K562 (cell line): ENCODE measurements around the gene ZPR1. TPM values are rescaled to one million over a fixed set of nuclear protein-coding genes. Genes with fewer than 3 reads are reported as not detected.
A peak's percentile ranks its signal among the peaks of the same experiment; 100 is the strongest.

Experiments
- ATAC-seq: fragments of 200-7000 bp; cut with Tn5 transposase; 3 replicates; pipeline ENCODE4 v1.9.1; 2020; ENCODE audit warnings: moderate library complexity
- BruUV-seq: library from RNA; stranded (reverse); fragments of 400-500 nt; replicated peaks from 2 replicates; lab custom pipeline; 2021; lab: Mats Ljungman, UMichigan
- CTCF ChIA-PET: fragments of 300-600 bp; formaldehyde crosslinking; extraction: SDS; loops from one replicate; lab custom pipeline; 2021; ENCODE audit warnings: low intra/inter-chr PET ratio; lab: Yijun Ruan, JAX
- POLR2A ChIA-PET: fragments of 300-600, 350-650 bp; sonication (Branson Sonifier 250); formaldehyde crosslinking; extraction: SDS; loops from one replicate; lab custom pipeline; 2021; ENCODE audit warnings: antibody characterized with exemption, inconsistent platforms; lab: Yijun Ruan, JAX
- DNase-seq, 4 experiments: peaks; one replicate each; pipeline versions ENCODE4 v3.0.0 to v3.0.0-alpha.2; 2011 to 2018; ENCODE audit warnings: low spot score in 3 of 4, mixed read lengths in 3 of 4; ENCODE audit errors: extremely low read depth in 1 of 4
- FAIRE-seq: peaks from 2 replicates; lab custom pipeline; 2011; peaks lifted over from hg19 to GRCh38; lab: Jason Lieb, UNC
- H2AFZ ChIP-seq: 2 replicates; pipeline ENCODE4 v1.6.0; 2011; ENCODE audit warnings: low read depth, low read length, control low read depth, inconsistent platforms
- H3K27ac ChIP-seq: fragments of 200-600 bp; 3 replicates; pipeline ENCODE4 v1.8.0; 2011; ENCODE audit warnings: low read depth, mild to moderate bottlenecking, control low read depth, inconsistent platforms, low read length, moderate library complexity, mixed read lengths; ENCODE audit errors: extremely low read depth
- H3K27me3 ChIP-seq, 2 experiments: fragments of 300-600 bp in 1 of 2; 2 replicates in 1 of 2; 3 replicates in 1 of 2; pipeline versions ENCODE4 v1.6.0 to v1.8.0; 2011; ENCODE audit warnings: inconsistent platforms in 2 of 2, low read length in 2 of 2, mild to moderate bottlenecking in 1 of 2, mixed read lengths in 1 of 2, moderate library complexity in 1 of 2; ENCODE audit not compliant: control insufficient read depth in 2 of 2, insufficient read depth in 2 of 2
- H3K36me3 ChIP-seq: fragments of 300-600 bp; 3 replicates; pipeline ENCODE4 v1.8.0; 2011; ENCODE audit warnings: mild to moderate bottlenecking, low read length, inconsistent platforms; ENCODE audit not compliant: control insufficient read depth, insufficient read depth
- H3K4me1 ChIP-seq, 2 experiments: fragments of 200-600 bp in 1 of 2; replicated peaks in 1 of 2; 2 replicates in 1 of 2; 3 replicates in 1 of 2; pipeline versions ENCODE4 v1.5.1 to v1.8.0; 2011; ENCODE audit warnings: inconsistent platforms in 2 of 2, low read length in 2 of 2, mild to moderate bottlenecking in 1 of 2, mixed read lengths in 1 of 2, moderate library complexity in 1 of 2; ENCODE audit not compliant: control insufficient read depth in 2 of 2, insufficient read depth in 2 of 2
- H3K4me2 ChIP-seq: 2 replicates; pipeline ENCODE4 v1.6.1; 2011; ENCODE audit warnings: low read length, control low read depth, inconsistent platforms, mixed read lengths; ENCODE audit not compliant: insufficient read depth
- H3K4me3 ChIP-seq: fragments of 200-600 bp; sonication (generic), shearing (Covaris generic); 2 replicates; pipeline ENCODE4 v1.5.1; 2016; ENCODE audit warnings: control low read depth, inconsistent platforms
- H3K79me2 ChIP-seq: fragments of 200-600 bp; 3 replicates; pipeline ENCODE4 v1.8.0; 2011; ENCODE audit warnings: low read length, inconsistent platforms; ENCODE audit not compliant: control insufficient read depth, insufficient read depth
- H3K9ac ChIP-seq, 2 experiments: 2 replicates each; pipeline versions ENCODE4 v1.6.0 to v1.6.1; 2011; ENCODE audit warnings: low read depth in 2 of 2, low read length in 2 of 2, control low read depth in 1 of 2, inconsistent platforms in 1 of 2, mild to moderate bottlenecking in 1 of 2, mixed read lengths in 1 of 2; ENCODE audit not compliant: insufficient read depth in 1 of 2
- H3K9me1 ChIP-seq: one replicate; pipeline ENCODE4 v1.6.0; 2011; ENCODE audit warnings: inconsistent platforms, mild to moderate bottlenecking, low read length, moderate library complexity; ENCODE audit not compliant: control insufficient read depth, insufficient read depth
- H3K9me3 ChIP-seq: replicated peaks from 2 replicates; pipeline ENCODE4 v1.5.1; 2011; ENCODE audit warnings: low read depth, low read length, inconsistent platforms; ENCODE audit not compliant: control insufficient read depth, insufficient read depth
- H4K20me1 ChIP-seq: replicated peaks from 2 replicates; pipeline ENCODE4 v1.6.1; 2011; ENCODE audit warnings: low read length, inconsistent platforms, mixed read lengths; ENCODE audit not compliant: control insufficient read depth, insufficient read depth
- CBFA2T3 ChIP-seq: fragments of 450-650 bp; IDR thresholded peaks from 2 replicates; pipeline ENCODE4 v1.6.1; 2017
- CTBP1 ChIP-seq: fragments of 450-650 bp; IDR thresholded peaks from 2 replicates; pipeline ENCODE4 v1.6.1; 2016; ENCODE audit warnings: borderline replicate concordance
- FOXA3 ChIP-seq, 2 experiments: fragments of 450-650 bp in 1 of 2; sonication (generic) in 1 of 2; formaldehyde crosslinking; IDR thresholded peaks in 1 of 2; conservative IDR thresholded peaks in 1 of 2; 2 replicates each; pipeline versions ENCODE4 v1.4.0 to v1.8.0; 2020 to 2022; ENCODE audit warnings: mild to moderate bottlenecking in 2 of 2, missing genetic modification reagents in 1 of 2
- HIVEP1 ChIP-seq: fragments of 250-450 bp; sonication (Bioruptor Pico); IDR thresholded peaks from 2 replicates; pipeline ENCODE4 v1.4.0; 2020; ENCODE audit warnings: mild to moderate bottlenecking
- HMBOX1 ChIP-seq: sonication (generic); IDR thresholded peaks from 2 replicates; pipeline ENCODE4 v1.6.1; 2016
- HNRNPL ChIP-seq: fragments of 200-400 bp; formaldehyde crosslinking; IDR thresholded peaks from 2 replicates; pipeline ENCODE4 v1.6.1; 2017; ENCODE audit warnings: low read depth, mild to moderate bottlenecking, low read length
- HNRNPLL ChIP-seq: fragments of 200-400 bp; formaldehyde crosslinking; IDR thresholded peaks from 2 replicates; pipeline ENCODE4 v1.6.1; 2017; ENCODE audit warnings: low read length, low read depth, mild to moderate bottlenecking; ENCODE audit not compliant: poor library complexity, severe bottlenecking
- KDM1A ChIP-seq, 2 experiments: fragments of 450-650 bp; IDR thresholded peaks; 2 replicates each; pipeline ENCODE4 v1.6.1; 2016; ENCODE audit warnings: mild to moderate bottlenecking in 2 of 2
- MAFG ChIP-seq: fragments of 450-650 bp; conservative IDR thresholded peaks from 2 replicates; pipeline ENCODE4 v1.6.1; 2016; ENCODE audit warnings: missing genetic modification characterization, missing compliant biosample characterization
- NFIC ChIP-seq: fragments of 450-650 bp; IDR thresholded peaks from 2 replicates; pipeline ENCODE4 v1.6.1; 2017; ENCODE audit warnings: mild to moderate bottlenecking, inconsistent platforms
- POLR2A ChIP-seq: fragments of 450-650 bp; conservative IDR thresholded peaks from 2 replicates; pipeline ENCODE4 v1.6.1; 2016
- ZBED1 ChIP-seq: IDR thresholded peaks from 2 replicates; pipeline ENCODE4 v1.6.1; 2014
- ZBTB49 ChIP-seq: sonication (generic); formaldehyde crosslinking; IDR thresholded peaks from 2 replicates; pipeline ENCODE4 v1.8.0; 2022; ENCODE audit warnings: missing genetic modification reagents, mild to moderate bottlenecking, borderline replicate concordance
- ZNF511 ChIP-seq: sonication (generic); formaldehyde crosslinking; IDR thresholded peaks from 2 replicates; pipeline ENCODE4 v1.8.0; 2022; ENCODE audit warnings: mild to moderate bottlenecking, missing genetic modification reagents
- WGBS: fragments of 100-300 bp; shearing (Covaris generic); methylation state at CpG from one replicate; pipeline ENCODE4 v1.1.6; 2016; ENCODE audit warnings: low coverage, mixed read lengths; ENCODE audit not compliant: insufficient coverage; ENCODE audit errors: missing lambda C conversion rate; 5-methylcytosine and 5-hydroxymethylcytosine counted together
- in situ Hi-C: fragments of 300-500 bp; cut with MboI; formaldehyde crosslinking; loops from 4 replicates; pipeline ENCODE4 v1.15.0; 2018; ENCODE audit warnings: inconsistent platforms, mixed read lengths
- intact Hi-C: fragments of 100-400 bp; cut with micrococcal nuclease; formaldehyde crosslinking; loops from 2 replicates; pipeline ENCODE4 v1.14.2; 2022
- polyA plus RNA-seq, 8 experiments: library from polyadenylated mRNA; depleted of rRNA in 4 of 8; stranded (reverse) in 5 of 8; unstranded in 3 of 8; fragments of >200 nt; fragmentation: Nextera tagmentation in 2 of 8; fragmentation: Illumina TruSeq in 1 of 8; extraction: Ambion mirVana in 2 of 8; extraction: Trizol in 1 of 8; gene quantifications; 2 replicates each; pipeline versions ENCODE4 v1.2.1 to v1.2.3, GENCODE V29; 2011 to 2014; ENCODE audit warnings: inconsistent platforms in 1 of 8, missing spikeins in 1 of 8
- total RNA-seq, 7 experiments: library from RNA; depleted of rRNA in 6 of 7; stranded (reverse); fragments of >200 nt in 6 of 7; fragmentation: Illumina TruSeq in 2 of 7; extraction: Trizol in 2 of 7; gene quantifications; 2 replicates each; pipeline versions ENCODE4 v1.2.1 to v1.2.3, GENCODE V29; 2011 to 2021; ENCODE audit warnings: low replicate concordance in 1 of 7

ZPR1 gene
- total and polyA plus RNA-seq, 9 of the 15 experiments (the other 6 are each of a cell fraction or from before 2014, with no cell fraction given) = 13.0 to 120 (median 83.8) TPM

GRCh38 chr11:116797816-116798215, 10.0 kb upstream of the ZPR1 start:
- Histone ChIP-seq H3K27me3 (no peaks in the 10 kb centered on the region), H3K9ac (no peak overlapping the region), H3K9me3 (no peaks in the 10 kb centered on the region), H3K4me2 (no peak overlapping the region), H4K20me1 (no peaks in the 10 kb centered on the region), H3K79me2 (no peaks in the 10 kb centered on the region), H3K4me1 (peaks cover 5 to 7% of the 10 kb centered on the region in 2 experiments; a peak in 4 of 5 replicates), H2AFZ (no peak overlapping the region), H3K4me3 (no peak overlapping the region), H3K36me3 (no peaks in the 10 kb centered on the region), H3K9me1 (no peaks in the 10 kb centered on the region), H3K27ac (no peak overlapping the region)
- CTCF ChIA-PET = no interaction called here
- BruUV-seq = no TSS peak
- POLR2A ChIA-PET = interaction anchor here (1.5 kb wide), 1 partner anchor 48 kb away, joined by 3 read pairs; no protein-coding TSS in a partner anchor
- no peak for ATAC-seq
- in situ Hi-C loops = no loop called here
- FAIRE-seq = no peak
- peak; percentile 43 for TF ChIP-seq NFIC
- no peak for TF ChIP-seq ZBED1
- 0 out of 2 replicates have a peak, but pooled peaks have one; percentile 5 for TF ChIP-seq CBFA2T3
- intact Hi-C loops = no loop called here
- no peak for DNase-seq
- 31% methylated on average over 5 of the region's 5 CpGs for WGBS

GRCh38 chr11:116796548-116796947, 8.7 kb upstream of the ZPR1 start:
- ChIA-PET POLR2A (no interaction called here), CTCF (interaction anchor here (0.5 kb wide), 1 partner anchor 120 kb away, joined by 3 read pairs; no protein-coding TSS in a partner anchor)
- Histone ChIP-seq H3K9me3 (no peaks in the 10 kb centered on the region), H3K27ac (peak overlapping the region; percentile 43; the same call in 2 of the 3 replicates), H3K9ac (no peak overlapping the region), H2AFZ (peak overlapping the region; percentile 83), H3K4me3 (no peak overlapping the region), H3K79me2 (no peaks in the 10 kb centered on the region), H3K27me3 (no peaks in the 10 kb centered on the region), H3K9me1 (no peaks in the 10 kb centered on the region), H4K20me1 (no peaks in the 10 kb centered on the region), H3K4me1 (peaks cover 8 to 10% of the 10 kb centered on the region in 2 experiments), H3K4me2 (no peak overlapping the region), H3K36me3 (no peaks in the 10 kb centered on the region)
- in situ Hi-C loops = no loop called here
- ATAC-seq = no peak
- no peak for FAIRE-seq
- no peak for DNase-seq
- WGBS = 44% methylated on average over 1 of the region's 1 CpG
- intact Hi-C loops = no loop called here
- no TSS peak for BruUV-seq
- no peak for TF ChIP-seq HNRNPLL
- no peak for TF ChIP-seq HMBOX1
- peak; percentile 97 for TF ChIP-seq MAFG (tag)
- TF ChIP-seq CTBP1 = no peak
- no peak for TF ChIP-seq POLR2A
- no peak for TF ChIP-seq ZNF511 (CRISPR knock-in tag)
- TF ChIP-seq ZBTB49 (CRISPR knock-in tag) = no peak
- TF ChIP-seq HIVEP1 (CRISPR knock-in tag) = no peak
- no peak for TF ChIP-seq HNRNPL
- TF ChIP-seq FOXA3 (CRISPR knock-in tag; conservative IDR thresholded peaks at IDR 0.05 in 1 of 2, IDR thresholded peaks at IDR 0.05 in 1 of 2) = no peak
- no peak for TF ChIP-seq KDM1A (IDR thresholded peaks at IDR 0.05)
